Occipital lobe (tissue), 2 donors: ENCODE data around the gene POLDIP3. TPM values are rescaled to one million over a fixed set of nuclear protein-coding genes. Genes with fewer than 3 reads are reported as not detected.
"Not testable (repeated sequence)": the region's sequence is repeated elsewhere in the genome, so short reads cannot be mapped to it uniquely, and the experiment has no call there.

ENCODE experiments used
- DNase-seq: peaks from one replicate; lab custom pipeline; 2025; lab: John Stamatoyannopoulos, UW
- total RNA-seq: library from RNA; depleted of rRNA; stranded (reverse); fragments of >200 nt; gene quantifications from one replicate; pipeline ENCODE4 v1.2.3, GENCODE V29; 2014

The POLDIP3 gene
- total RNA-seq, 1 donor from 2014 or later, result 27.1 TPM

- no peak for DNase-seq
These were observed 28.3 kb downstream of the POLDIP3 start for GRCh38 chr22:42586381-42586780.

- no peak for DNase-seq
These were observed 29.6 kb downstream of the POLDIP3 start for GRCh38 chr22:42585096-42585495.

- no peak for DNase-seq
These were observed 30.2 kb downstream of the POLDIP3 start for GRCh38 chr22:42584364-42584940.

- no peak for DNase-seq
These were observed 31.7 kb downstream of the POLDIP3 start for GRCh38 chr22:42582987-42583386.

- peak; percentile 60 for DNase-seq
These were observed 32.6 kb downstream of the POLDIP3 start for GRCh38 chr22:42581762-42582716.

- DNase-seq, result not testable (repeated sequence)
These were observed 33.4 kb downstream of the POLDIP3 start for GRCh38 chr22:42581194-42581761.

- DNase-seq, result not testable (repeated sequence)
These were observed 34.6 kb downstream of the POLDIP3 start for GRCh38 chr22:42580040-42580439.

- no peak for DNase-seq
These were observed 37.0 kb downstream of the POLDIP3 start for GRCh38 chr22:42577623-42578240.

- not testable (repeated sequence) for DNase-seq
These were observed 37.5 kb downstream of the POLDIP3 start for GRCh38 chr22:42577141-42577540.

GRCh38 chr22:42575996-42576574 is 38.6 kb downstream of the POLDIP3 start:
- not testable (repeated sequence) for DNase-seq

GRCh38 chr22:42574468-42574867 is 40.2 kb downstream of the POLDIP3 start:
- not testable (repeated sequence) for DNase-seq

- DNase-seq, result not testable (repeated sequence)
These were observed 40.6 kb downstream of the POLDIP3 start for GRCh38 chr22:42574046-42574445.

GRCh38 chr22:42571068-42571467 is 43.6 kb downstream of the POLDIP3 start:
- not testable (repeated sequence) for DNase-seq

- not testable (repeated sequence) for DNase-seq
These were observed 44.1 kb downstream of the POLDIP3 start for GRCh38 chr22:42570580-42570979.

GRCh38 chr22:42567950-42568349 is 46.7 kb downstream of the POLDIP3 start:
- not testable (repeated sequence) for DNase-seq

GRCh38 chr22:42565956-42566355 is 48.7 kb downstream of the POLDIP3 start:
- no peak for DNase-seq

- DNase-seq, result no peak
These were observed 50.0 kb downstream of the POLDIP3 start for GRCh38 chr22:42564699-42565098.

GRCh38 chr22:42563943-42564342 is 50.7 kb downstream of the POLDIP3 start:
- not testable (repeated sequence) for DNase-seq

GRCh38 chr22:42562684-42563083 is 52.0 kb downstream of the POLDIP3 start:
- no peak for DNase-seq

GRCh38 chr22:42562279-42562678 is 52.4 kb downstream of the POLDIP3 start:
- DNase-seq, result no peak

- DNase-seq, result no peak
These were observed 52.8 kb downstream of the POLDIP3 start for GRCh38 chr22:42561856-42562255.
